ENCODE results near the gene ANKRD39. TPM values are rescaled to one million over a fixed set of nuclear protein-coding genes. Genes with fewer than 3 reads are reported as not detected.

Gene ANKRD39
- total RNA-seq, 1 donor = 11.8 TPM

- DNase-seq (ENCODE audit: low read depth in 2 of 3, low spot score in 2 of 3) = no peak
These were observed 30.5 kb upstream of the ANKRD39 start for GRCh38 chr2:96888072-96889011.

- no peak for DNase-seq (ENCODE audit: low read depth in 2 of 3, low spot score in 2 of 3)
These were observed 29.7 kb upstream of the ANKRD39 start for GRCh38 chr2:96887493-96888012.

- no peak for DNase-seq (ENCODE audit: low read depth in 2 of 3, low spot score in 2 of 3)
These were observed 27.9 kb upstream of the ANKRD39 start for GRCh38 chr2:96885432-96886347.

GRCh38 chr2:96884299-96885094, 26.7 kb upstream of the ANKRD39 start:
- DNase-seq (ENCODE audit: low read depth in 2 of 3, low spot score in 2 of 3) = no peak

- no peak for DNase-seq (ENCODE audit: low read depth in 2 of 3, low spot score in 2 of 3)
These were observed 25.5 kb upstream of the ANKRD39 start for GRCh38 chr2:96883306-96883705.

GRCh38 chr2:96882906-96883305, 25.1 kb upstream of the ANKRD39 start:
- no peak for DNase-seq (ENCODE audit: low read depth in 2 of 3, low spot score in 2 of 3)

GRCh38 chr2:96882230-96882629, 24.4 kb upstream of the ANKRD39 start:
- no peak for DNase-seq (ENCODE audit: low read depth in 2 of 3, low spot score in 2 of 3)

GRCh38 chr2:96881349-96882195, 23.8 kb upstream of the ANKRD39 start:
- DNase-seq (ENCODE audit: low read depth in 2 of 3, low spot score in 2 of 3) = no peak

GRCh38 chr2:96880891-96881273, 23.1 kb upstream of the ANKRD39 start:
- DNase-seq (ENCODE audit: low read depth in 2 of 3, low spot score in 2 of 3) = no peak

GRCh38 chr2:96879545-96880040, 21.8 kb upstream of the ANKRD39 start:
- no peak for DNase-seq (ENCODE audit: low read depth in 2 of 3, low spot score in 2 of 3)

GRCh38 chr2:96878796-96879544, 21.2 kb upstream of the ANKRD39 start:
- no peak for DNase-seq (ENCODE audit: low read depth in 2 of 3, low spot score in 2 of 3)

GRCh38 chr2:96878171-96878570, 20.4 kb upstream of the ANKRD39 start:
- no peak for DNase-seq (ENCODE audit: low read depth in 2 of 3, low spot score in 2 of 3)

- DNase-seq (ENCODE audit: low read depth in 2 of 3, low spot score in 2 of 3) = no peak
These were observed 19.8 kb upstream of the ANKRD39 start for GRCh38 chr2:96877631-96878092.

GRCh38 chr2:96877042-96877451, 19.2 kb upstream of the ANKRD39 start:
- no peak for DNase-seq (ENCODE audit: low read depth in 2 of 3, low spot score in 2 of 3)

- no peak for DNase-seq (ENCODE audit: low read depth in 2 of 3, low spot score in 2 of 3)
These were observed 18.6 kb upstream of the ANKRD39 start for GRCh38 chr2:96876269-96877041.

GRCh38 chr2:96875498-96876268, 17.9 kb upstream of the ANKRD39 start:
- DNase-seq (ENCODE audit: low read depth in 2 of 3, low spot score in 2 of 3) = no peak

Data from hematopoietic multipotent progenitor cell (in vitro differentiated cells).